ENCODE measurements around the gene PER2.

GRCh38 chr2:238236571-238236970, 51.8 kb downstream of the PER2 start:
- TF ChIP-seq TAF1 (IDR thresholded peaks at IDR 0.05; ENCODE audit: borderline replicate concordance, insufficient read depth, low read length) (no peak), SIN3A (IDR thresholded peaks at IDR 0.05; ENCODE audit: borderline replicate concordance, insufficient read depth, low read length) (no peak), POLR2AphosphoS5 (IDR thresholded peaks at IDR 0.05; ENCODE audit: low read depth, low read length) (no peak)
- TF ChIP-seq, protein P1, sequence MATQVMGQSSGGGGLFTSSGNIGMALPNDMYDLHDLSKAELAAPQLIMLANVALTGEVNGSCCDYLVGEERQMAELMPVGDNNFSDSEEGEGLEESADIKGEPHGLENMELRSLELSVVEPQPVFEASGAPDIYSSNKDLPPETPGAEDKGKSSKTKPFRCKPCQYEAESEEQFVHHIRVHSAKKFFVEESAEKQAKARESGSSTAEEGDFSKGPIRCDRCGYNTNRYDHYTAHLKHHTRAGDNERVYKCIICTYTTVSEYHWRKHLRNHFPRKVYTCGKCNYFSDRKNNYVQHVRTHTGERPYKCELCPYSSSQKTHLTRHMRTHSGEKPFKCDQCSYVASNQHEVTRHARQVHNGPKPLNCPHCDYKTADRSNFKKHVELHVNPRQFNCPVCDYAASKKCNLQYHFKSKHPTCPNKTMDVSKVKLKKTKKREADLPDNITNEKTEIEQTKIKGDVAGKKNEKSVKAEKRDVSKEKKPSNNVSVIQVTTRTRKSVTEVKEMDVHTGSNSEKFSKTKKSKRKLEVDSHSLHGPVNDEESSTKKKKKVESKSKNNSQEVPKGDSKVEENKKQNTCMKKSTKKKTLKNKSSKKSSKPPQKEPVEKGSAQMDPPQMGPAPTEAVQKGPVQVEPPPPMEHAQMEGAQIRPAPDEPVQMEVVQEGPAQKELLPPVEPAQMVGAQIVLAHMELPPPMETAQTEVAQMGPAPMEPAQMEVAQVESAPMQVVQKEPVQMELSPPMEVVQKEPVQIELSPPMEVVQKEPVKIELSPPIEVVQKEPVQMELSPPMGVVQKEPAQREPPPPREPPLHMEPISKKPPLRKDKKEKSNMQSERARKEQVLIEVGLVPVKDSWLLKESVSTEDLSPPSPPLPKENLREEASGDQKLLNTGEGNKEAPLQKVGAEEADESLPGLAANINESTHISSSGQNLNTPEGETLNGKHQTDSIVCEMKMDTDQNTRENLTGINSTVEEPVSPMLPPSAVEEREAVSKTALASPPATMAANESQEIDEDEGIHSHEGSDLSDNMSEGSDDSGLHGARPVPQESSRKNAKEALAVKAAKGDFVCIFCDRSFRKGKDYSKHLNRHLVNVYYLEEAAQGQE (IDR thresholded peaks at IDR 0.05; ENCODE audit: insufficient read depth in 1 of 2, low read depth in 2 of 2, low read length in 2 of 2) = no peak
